NCI-H1092 (cell line): Measurements from ENCODE around the gene CNTNAP5.

ENCODE experiments used
- DNase-seq: peaks from one replicate; lab custom pipeline; 2025; lab: John Stamatoyannopoulos, UW

The CNTNAP5 gene

GRCh38 chr2:124894199-124894598 is 869.1 kb downstream of the CNTNAP5 start:
- DNase-seq, result no peak

DNA sequence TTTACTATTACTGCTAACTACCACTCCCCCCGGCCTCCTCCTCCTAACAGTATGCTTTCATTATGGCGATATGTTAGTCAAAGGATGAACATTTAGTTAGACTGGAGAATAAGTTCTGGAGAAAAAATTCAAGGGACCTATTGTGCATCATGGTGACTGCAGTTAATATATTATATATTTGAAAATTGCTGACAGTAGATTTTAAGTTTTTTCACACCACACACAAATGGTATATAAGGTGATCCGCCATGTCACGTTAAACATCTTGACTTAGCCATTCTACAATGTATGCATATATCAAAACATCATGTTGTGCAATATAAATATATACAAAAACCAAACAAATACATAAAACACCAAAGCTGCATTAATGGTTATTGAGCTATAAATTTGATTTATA is 873.7 kb downstream of the CNTNAP5 start:
- no peak for DNase-seq

- DNase-seq, result no peak
Measured at GRCh38 chr2:124908411-124908810, 883.3 kb downstream of the CNTNAP5 start.

GRCh38 chr2:124911560-124911959 is 886.5 kb downstream of the CNTNAP5 start:
- DNase-seq, result no peak

DNA sequence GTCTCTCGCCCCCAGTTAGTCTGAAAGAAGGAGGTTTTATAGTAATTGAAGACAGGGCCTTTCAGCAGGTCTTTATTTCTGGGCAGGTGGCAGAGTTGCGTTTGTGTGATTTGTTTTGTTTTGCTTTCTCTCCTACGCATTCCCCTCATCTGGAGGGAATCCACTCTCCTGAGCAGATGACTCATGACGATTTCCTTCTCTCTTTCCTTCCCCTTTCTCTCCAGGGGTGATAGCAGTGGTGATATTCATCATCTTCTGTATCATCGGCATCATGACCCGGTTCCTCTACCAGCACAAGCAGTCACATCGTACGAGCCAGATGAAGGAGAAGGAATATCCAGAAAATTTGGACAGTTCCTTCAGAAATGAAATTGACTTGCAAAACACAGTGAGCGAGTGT is 888.8 kb downstream of the CNTNAP5 start:
- DNase-seq, result no peak

DNA sequence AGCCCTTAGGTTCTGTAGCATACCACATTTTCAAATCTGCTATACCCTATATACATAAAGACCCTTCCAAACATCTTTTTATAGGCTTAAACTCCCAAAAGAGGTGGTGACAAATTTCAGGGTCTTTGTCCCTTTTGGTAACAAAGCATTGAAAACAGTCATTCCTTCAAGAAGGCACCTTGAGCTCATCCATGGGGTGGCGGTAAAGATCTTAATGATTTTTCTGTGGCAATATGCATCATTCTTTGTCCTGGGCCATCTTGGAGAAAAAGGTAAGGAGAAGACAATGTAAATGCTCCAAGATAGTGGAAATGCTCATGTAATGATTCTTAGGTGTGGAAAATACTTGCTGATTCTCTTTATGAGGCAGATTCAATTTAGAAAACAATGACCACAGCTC is 890.5 kb downstream of the CNTNAP5 start:
- DNase-seq, result no peak

- DNase-seq, result no peak
Measured at GRCh38 chr2:124919296-124919695, 894.2 kb downstream of the CNTNAP5 start.

DNA sequence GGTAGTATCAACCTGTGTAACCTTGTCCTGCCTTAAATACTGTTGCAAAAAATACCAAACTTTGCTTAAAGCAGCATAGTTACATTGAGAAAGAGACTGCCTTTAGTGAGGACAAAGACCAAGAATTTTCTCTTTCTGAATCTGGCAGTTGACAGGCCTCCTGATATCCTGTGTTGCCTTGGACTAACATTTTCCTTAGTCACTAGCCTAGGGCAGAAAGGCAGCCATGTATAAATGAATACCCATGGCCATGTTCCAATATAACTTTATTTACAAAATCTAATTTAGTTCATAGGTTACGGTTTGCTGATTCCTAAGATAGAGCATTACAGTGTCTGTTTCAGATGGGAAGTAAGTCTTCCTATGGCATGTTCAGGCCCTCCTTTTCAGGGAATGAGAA is 895.4 kb downstream of the CNTNAP5 start:
- no peak for DNase-seq

- no peak for DNase-seq
Measured at GRCh38 chr2:124921191-124921590, 896.1 kb downstream of the CNTNAP5 start.

- DNase-seq, result no peak
Measured at GRCh38 chr2:124923097-124923496, 898.0 kb downstream of the CNTNAP5 start.

- DNase-seq, result no peak
Measured at GRCh38 chr2:124933883-124934282, 908.8 kb downstream of the CNTNAP5 start.

DNA sequence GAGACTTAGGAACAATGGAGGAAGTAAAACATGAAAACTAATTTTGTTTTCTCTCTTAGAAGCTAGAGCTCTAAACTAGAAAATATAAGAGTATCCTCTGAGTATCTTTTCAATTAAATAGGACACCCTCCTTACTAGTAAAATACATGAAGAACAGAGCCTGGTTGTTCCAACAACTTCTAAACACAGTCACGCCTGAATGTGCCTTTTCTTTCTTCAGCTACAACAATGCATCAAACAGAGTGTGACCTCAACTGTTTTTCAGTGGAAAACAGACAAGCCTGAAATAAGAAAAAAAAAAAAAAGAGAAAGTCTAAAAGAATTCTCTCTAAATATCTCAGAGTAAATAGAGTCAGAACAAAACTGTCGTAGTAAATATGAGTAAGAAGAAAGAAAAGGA is 928.8 kb downstream of the CNTNAP5 start:
- no peak for DNase-seq

DNA sequence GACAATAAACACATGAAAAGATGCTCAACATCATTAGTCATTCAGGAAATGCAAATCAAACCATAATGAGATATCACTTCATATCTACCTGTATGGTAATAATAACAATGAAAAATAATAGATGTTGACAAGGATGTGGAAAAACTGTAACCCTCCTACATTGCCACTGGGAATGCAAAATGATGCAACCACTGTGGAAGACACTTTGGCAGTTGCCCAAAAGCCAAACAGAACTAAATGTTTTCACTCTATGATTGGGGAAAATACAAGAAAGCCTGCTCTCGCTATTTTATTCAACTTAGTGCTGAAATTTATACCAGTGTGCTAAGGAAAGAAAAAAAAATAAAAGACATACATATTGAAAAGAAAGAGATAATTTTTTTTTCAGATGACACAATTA is 934.5 kb downstream of the CNTNAP5 start:
- DNase-seq, result no peak

GRCh38 chr2:124961132-124961531 is 936.0 kb downstream of the CNTNAP5 start:
- DNase-seq, result no peak
